Measurements from ENCODE around the gene KLHL14.

- TF ChIP-seq CTCF (IDR thresholded peaks at IDR 0.05), result no peak
- no peak for TF ChIP-seq POLR2A (IDR thresholded peaks at IDR 0.05)
Measured at GRCh38 chr18:32730068-32730467, 42.8 kb downstream of the KLHL14 start.

Measured in ovary (tissue), 3 donors.